ENCODE measurements around the gene SOD1.

- TF ChIP-seq, protein P1, sequence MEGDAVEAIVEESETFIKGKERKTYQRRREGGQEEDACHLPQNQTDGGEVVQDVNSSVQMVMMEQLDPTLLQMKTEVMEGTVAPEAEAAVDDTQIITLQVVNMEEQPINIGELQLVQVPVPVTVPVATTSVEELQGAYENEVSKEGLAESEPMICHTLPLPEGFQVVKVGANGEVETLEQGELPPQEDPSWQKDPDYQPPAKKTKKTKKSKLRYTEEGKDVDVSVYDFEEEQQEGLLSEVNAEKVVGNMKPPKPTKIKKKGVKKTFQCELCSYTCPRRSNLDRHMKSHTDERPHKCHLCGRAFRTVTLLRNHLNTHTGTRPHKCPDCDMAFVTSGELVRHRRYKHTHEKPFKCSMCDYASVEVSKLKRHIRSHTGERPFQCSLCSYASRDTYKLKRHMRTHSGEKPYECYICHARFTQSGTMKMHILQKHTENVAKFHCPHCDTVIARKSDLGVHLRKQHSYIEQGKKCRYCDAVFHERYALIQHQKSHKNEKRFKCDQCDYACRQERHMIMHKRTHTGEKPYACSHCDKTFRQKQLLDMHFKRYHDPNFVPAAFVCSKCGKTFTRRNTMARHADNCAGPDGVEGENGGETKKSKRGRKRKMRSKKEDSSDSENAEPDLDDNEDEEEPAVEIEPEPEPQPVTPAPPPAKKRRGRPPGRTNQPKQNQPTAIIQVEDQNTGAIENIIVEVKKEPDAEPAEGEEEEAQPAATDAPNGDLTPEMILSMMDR (IDR thresholded peaks at IDR 0.05) = no peak
- TF ChIP-seq EZH2 (IDR thresholded peaks at IDR 0.05; ENCODE audit: borderline replicate concordance, insufficient read depth, low read depth, low read length, poor library complexity, severe bottlenecking) = no peak
Measured at GRCh38 chr21:31659286-31659535, 282 bp upstream of the SOD1 start.
